G401.6 (cell line): ENCODE data around the gene YPEL1.

Experiments
- FAIRE-seq: peaks from 2 replicates; lab custom pipeline; 2012; peaks lifted over from hg19 to GRCh38; lab: Jason Lieb, UNC

The YPEL1 gene, protein sequence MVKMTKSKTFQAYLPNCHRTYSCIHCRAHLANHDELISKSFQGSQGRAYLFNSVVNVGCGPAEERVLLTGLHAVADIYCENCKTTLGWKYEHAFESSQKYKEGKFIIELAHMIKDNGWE

DNA sequence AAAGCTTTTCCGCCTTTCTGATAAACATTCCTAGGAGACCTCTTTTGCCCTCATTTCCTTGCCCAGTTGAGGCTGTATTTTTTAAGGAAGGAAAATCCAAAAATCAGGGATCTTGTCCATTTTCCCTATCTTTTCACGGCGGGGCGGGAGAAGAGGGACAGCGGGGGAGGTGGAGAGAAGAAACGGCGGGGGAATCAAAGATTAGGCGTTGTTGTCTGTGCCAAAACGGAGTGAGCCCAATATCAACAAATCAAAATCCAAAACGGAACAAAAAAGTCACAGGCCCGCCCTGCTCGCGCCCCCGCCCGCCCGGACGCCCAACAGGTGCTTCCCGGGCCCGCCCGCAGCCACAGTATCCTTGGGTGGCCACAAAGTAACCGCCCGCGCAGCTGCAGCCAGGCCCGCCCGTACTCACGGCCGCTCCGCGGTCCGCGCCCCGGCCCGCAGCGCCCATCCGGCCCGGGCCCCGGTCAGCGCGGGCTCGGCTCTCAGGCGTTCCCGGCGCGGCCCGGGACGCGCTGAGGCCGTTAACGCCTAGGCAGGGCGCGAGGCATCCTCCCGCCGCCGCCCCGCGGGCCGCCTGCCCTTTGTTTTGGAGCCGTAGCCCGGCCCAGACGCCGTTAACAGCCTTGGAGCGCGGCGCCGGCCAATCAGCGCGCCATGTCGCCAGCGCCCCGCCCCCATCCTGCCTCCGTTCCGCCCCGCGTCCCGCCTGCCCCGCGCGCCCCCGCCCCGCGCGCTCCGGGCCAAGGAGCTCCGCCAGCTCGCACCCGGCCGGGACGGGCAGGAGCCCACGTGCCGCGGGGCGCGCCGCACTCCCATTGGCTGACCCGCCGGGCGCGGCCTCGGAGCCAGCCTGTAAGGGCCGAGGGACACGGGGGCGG lies at the start of gene YPEL1:
Gene YPEL1, minus strand, starts transcription at position 595 of the 884 bp plus-strand sequence. CDS start 25,050 bp downstream, outside the sequence.
- FAIRE-seq, result no peak

DNA sequence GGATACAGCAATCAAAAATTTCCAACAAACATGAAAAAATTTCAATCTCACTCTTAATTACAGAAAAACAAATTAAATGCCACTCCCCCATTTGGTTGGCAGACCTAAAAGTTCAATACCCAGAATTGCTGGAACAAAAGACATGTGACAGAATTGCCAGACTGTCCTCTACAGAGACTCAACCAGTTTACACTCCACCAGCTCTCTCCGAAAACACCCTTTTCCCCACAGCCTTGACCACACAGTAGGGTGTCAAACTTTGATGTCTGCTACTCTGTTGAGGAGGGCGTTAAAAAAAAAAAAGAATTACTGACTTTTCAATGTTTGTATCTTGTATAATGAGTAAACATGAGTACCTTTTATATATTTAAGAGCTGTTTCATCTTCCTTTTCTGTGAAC lies 44.7 kb upstream of the YPEL1 start:
- FAIRE-seq, result no peak

DNA sequence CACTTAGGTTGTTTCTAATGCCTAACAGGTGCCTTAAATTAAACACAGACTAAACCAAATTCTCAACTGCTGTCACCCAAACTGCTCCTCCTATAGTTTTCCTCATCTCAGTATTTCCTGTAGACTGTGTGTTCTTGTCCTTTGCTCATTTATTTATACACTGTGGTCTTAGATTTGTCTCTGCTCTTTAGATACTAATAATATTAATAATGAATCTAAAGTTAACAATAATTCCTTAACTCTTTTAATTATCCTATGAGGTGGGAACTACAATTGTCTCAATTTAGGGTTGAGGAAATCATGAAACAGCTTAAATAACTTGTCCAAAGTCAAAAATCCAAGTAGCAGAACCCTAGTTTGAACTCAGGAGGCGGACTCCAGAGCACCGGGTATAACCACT lies 43.9 kb upstream of the YPEL1 start:
- FAIRE-seq, result no peak

DNA sequence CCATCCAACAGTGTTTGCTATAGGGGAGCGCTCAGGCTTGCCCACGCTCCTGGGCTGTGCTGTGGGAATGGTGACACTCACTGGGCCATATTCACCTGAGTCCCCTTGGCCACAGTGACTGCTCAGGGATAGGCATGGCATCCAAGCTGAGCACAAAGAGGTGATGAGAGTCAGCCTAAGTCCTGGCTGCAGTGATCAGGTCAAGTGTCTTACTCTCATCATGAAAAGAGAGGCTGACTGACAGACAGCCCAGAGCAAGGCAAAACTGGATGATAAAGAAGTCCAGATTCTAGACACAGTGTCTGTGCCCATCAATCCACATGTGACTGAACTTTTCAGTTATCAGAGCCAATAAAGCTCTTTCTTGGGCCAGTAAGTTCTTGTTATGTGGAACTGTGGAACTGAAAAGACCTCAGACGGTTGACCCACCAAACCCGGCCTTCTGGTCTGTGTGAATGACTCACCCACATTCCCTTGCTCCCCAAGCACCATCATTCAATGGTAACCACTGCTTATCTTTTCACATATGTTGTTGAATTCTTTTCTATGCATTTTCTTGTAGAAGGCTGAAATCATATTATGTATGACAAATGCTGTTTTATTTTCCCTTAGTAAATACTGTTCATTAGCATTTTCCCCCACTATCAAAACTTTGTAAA lies 43.2 kb upstream of the YPEL1 start:
- no peak for FAIRE-seq

DNA sequence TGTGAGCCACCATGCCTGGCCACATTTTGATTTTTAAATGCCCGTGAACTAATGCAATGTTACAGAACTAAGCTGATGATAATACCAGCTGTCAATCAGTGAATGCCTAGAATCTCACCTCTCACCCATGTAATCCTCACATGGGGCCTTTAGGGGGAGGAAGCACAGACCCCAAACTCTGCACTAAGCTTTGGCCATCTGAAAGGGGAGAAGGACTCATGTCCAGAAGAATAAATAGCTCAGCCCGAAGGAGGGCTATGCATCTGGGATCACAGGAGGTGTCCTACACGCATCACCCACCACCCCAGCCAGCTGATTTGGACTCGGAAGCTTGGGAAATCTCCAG lies 36.0 kb upstream of the YPEL1 start:
- no peak for FAIRE-seq

DNA sequence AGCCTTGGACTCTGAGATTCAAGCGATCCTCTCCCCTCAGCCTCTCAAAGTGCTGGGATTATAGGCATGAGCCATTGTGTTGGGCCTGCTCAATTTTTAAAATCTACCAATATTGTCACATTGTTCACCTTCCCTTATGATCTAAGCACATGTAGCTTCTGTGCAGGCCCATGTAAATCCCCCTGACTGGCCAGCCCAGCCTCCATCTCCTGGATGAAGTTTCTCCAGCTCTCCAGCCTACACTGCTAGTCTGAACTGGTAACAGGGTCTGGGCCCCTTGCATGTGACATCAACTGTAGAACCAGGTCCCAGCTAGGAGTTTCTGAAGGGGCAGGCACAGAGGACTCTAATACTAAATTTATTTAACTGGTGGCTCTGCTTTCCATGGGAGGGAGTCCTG lies 32.8 kb upstream of the YPEL1 start:
- FAIRE-seq, result no peak

DNA sequence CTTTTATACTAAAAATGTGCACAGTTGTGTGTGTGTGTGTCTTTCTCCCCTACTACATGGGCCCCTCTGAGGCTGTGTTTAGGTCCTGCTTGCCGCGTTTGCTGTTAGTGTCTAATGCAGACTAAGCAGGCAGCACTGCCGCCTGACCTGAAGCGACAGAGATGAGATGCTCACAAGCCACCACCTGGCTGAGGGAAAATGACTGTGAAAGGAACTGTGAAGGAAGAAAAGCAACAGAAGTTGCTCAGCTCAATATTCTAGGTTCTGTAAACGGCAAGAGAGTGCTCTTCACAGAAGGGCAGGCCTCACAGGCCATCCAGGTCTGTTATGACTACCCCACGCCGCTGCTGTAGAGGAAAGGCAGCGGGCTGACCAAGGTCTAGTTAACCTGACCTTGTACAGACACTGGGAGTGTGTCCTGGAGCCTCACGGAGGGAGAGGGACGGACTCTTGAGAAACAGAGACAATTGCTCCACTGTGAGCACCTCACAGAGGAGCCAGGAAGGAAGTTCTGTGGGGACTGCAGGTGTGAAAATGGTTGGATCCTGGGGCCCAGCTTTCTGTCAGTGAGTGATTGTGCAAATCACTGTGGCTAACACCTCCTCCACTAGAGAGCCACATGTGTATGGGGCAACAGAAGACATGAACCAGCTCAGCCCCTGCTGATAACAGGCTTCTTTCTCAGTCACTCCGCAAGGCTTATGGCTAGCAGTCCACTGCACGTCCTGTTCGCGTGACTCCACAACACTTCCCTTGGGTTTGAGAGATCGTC lies 31.3 kb upstream of the YPEL1 start:
- FAIRE-seq, result no peak

DNA sequence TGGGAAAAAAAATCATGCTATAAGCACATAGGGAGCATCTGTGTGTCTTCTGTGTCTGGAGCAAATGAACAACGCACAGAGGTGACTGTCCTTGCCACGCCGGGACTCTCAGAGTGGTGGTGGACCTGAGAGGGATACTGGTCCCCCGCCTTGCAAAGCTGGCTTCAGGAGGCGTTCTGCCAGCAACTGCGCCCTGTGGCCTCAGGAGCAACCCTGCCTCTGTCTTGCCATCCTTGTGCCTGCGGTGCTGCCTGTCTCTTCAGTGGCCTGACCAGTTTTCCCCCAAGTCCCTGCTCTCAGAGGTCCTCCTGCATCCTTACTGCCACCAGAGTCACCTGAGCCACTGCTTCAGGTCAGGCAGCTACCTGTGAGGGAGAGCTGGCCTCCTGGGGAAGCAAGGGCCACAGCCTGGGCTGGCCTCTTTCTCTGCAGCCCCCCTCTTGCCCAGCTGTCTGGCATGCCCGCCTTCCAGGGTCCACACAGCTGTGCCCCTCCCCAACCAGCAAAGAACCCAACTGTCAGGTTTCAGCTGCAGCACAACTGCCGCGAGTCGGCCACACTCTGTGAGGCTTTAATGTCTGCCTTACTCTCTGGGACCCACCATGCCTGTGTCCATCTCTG lies 30.4 kb upstream of the YPEL1 start:
- FAIRE-seq, result no peak

DNA sequence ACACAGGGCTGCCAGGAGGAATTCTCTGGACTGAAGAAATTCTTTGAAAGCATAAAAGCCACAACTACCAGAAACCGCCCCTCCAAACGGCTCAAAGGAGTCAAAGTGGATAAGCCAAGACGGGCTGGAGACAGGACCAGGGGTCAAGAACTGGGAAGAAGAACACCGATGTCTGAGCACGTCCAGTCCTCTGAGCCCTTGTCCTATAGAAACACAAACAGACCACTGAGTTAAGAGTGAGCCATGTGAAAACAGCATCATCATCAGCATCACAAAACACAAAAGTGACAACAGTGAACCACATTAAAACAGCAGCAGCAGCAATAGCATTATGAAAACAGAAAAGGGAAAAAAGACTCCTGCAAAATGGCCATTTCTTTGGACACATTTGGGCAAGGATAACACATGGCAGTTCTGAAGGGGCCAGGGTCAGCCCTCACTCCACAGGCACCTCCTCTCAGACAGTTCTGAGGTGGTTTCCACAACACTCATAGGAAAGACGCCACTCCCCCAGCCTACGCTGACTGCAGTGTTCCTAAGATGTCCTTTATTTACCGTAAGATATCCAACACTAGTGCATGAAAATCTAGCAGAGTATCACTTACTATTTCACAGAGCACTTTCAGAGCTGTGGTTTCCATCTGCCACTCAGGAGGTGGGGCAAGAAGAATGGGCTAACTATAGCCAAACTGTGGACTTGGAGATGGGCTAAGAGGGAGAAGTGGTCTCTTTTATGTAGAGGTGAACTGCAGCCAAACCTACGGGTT lies 28.6 kb upstream of the YPEL1 start:
- no peak for FAIRE-seq

DNA sequence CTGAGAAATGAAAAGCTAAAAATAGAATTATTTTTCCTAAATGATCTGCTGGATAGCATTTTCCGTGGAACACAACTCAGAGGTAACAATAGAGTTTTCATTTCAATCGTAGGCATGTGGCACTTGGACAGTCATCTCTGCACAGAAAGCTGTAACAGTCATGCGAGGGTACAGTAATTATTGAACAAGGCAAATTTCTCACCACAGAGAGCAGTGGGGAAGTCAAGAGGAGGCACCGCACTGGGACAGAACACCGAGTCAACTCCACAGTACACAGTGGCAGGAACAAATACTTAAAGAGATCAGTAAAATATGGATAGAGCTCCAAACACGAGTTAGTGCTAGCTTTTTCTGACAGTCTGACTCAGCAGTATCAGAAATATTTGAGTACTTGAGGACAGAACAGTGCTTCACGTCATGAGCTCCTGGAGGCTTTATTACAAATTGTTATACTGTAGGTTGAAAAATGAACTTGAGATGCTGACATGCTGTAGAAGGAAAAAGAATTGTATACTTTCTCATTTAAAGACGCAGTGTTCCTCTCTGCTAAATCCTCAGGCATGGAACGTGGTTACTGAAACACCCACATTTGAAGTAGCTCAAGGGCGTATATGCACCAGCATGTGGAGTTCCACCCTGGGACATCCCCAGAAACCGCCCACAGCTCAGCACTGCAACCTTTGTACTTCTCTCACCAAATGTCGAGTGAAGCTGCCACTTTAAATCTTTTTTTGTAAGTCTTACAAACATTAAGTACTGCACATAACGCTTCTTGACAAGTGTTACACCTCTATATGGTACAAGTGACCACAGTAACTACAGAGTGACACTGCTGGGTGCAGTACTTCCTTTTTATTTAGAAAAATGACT lies 27.4 kb upstream of the YPEL1 start:
- FAIRE-seq, result no peak

DNA sequence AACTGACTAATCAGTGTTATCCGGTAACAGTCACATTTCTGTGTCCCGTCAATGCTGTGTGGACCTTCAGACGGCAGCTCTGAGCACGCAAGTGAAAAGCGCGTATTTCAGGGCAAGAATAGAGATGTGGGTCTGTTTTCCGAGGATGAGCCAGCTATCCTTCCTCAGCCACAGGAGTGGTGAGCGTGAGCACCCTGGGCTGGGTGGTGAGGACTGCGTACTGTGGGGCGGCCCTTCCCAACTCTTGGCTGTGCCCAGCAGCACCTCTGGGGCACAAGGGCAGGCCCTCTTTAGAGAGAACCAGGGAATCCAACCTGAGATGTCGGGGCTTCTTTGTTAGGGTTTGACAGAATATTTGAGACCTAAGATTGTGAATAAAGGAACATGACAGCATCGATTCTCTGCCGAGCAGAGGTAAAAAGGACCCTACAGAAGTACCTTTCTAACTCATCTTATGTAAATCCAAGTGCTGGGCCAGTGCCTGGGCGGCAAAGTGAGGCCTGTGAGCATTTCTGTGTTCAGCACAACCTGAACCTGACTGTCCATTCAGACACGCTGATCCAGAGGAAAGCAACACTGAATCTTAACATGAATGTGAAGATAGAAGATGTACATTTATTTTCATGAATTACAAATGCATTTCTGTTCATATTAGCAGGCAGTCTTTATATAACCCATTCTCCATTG lies 26.5 kb upstream of the YPEL1 start:
- no peak for FAIRE-seq

DNA sequence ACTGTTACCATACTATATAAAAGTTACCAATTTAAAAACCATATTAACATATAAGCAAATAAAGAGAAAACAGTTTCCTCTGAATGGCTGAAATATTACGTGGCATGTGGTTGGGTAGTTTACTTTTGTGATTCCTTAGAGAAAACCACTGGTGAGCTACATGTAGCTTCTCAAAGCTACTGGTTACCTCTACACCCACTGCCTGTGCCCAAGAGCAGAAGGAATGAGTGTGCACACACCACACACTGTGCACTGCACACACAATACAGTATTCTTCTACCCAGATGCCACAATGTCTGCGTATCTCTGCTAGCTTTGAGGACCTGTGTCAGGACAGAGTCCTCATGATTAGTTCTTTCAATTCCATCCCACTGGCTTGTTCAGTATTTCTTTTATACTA lies 25.5 kb upstream of the YPEL1 start:
- no peak for FAIRE-seq

DNA sequence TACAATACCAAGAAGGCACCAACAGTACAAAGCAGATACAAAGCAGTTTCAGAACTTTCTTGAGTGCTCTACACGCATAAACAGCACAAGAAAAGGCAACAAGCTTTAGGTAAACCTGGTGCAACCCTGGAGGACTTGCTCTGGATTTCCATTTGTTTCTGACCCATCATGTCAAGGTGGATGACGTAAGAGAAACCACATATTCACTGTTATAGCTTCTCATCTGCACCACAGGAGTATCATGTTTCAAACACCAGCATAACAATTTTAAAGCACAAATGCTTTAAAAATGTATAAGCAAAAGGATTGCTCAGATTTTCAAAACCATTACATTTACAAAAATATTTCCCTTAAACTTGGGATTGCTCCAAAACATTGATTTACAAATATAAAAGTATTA lies 25.0 kb upstream of the YPEL1 start:
- no peak for FAIRE-seq

DNA sequence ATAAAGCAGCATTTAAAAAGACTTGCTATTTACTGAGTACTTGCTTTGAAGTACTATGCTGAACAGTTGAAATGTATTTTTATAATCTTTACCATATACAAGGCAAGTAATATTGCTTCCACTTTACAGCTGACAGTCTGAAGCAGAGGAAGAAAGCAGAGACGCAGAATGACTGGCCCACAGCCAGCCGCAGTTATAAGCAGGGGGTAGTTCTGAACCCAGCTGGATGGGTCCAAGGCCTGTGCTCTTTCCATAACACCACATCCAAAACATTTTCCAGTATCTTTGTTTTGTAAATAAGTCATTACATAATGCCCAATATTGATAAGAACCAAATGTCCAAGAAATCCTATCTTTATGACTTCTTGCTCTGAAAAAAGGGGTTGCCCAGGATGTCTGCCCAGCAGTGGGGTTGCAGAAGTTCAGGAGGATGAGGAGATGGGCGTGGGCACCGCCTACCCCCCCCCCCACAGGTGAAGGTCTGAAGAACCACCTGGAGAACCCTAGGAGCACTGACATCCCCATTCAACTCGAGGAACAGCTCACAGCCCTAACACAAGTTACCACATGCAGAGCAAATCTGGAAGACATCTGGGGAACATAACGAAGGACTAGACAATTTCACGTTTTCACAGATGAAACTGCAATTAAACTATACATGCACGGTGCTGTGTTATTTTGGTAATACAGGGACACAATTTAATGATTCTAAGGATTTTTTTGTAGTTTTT lies 24.2 kb upstream of the YPEL1 start:
- no peak for FAIRE-seq

DNA sequence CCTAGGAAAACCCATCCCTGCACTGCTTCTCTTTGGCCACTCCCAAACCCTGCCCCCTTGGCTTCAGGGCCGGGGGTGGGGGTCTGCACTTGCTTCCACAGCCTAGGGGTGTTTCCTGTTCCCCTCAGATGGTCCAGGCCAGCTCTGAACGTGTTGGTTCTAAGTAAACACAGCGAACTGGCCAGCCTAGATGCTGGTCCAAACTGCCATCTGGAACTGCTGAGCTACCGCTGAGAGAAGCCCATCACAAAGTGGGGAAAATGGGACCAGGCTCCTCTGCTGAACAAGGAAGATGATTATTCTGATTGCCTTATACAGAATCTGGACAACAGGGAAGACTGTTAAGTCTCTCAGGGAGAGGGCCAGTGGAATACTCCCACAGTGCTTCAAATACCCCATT lies 23.5 kb upstream of the YPEL1 start:
- no peak for FAIRE-seq

DNA sequence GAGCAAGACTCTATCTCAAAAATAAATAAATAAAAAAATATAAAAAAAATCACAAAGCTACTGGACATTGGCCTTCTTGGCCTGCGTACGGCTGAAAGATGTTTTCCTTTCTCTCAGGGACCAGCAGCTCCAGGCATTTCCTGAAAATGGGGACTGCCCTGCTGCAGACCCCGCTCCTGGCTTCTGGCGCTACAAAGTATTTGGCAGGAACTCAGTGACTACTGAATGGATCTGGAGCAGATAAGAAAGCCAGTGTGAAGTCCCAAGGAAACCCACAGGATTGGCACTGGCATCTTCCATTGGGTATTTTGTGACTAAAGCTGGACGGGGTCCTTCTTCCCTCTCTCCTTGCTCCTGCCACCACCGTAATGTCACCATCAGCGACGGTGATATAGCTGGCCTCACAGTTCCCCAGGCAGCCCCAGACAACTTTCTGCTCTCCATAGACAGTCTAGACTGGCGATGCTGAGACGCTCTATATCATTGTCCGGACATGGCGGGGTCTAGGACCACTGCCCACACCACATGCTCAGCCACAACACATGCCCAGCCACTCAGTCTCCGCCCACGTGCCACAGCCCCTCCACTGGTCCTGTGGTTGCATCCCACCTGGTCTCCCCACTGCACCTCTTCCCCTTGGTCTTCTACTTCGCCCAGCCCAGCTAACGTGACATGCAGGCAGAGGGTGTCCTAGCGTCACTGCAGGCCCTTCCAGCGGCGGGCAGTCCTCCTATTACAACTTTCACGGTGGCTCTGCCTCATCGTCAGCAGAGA lies 22.7 kb upstream of the YPEL1 start:
- no peak for FAIRE-seq

DNA sequence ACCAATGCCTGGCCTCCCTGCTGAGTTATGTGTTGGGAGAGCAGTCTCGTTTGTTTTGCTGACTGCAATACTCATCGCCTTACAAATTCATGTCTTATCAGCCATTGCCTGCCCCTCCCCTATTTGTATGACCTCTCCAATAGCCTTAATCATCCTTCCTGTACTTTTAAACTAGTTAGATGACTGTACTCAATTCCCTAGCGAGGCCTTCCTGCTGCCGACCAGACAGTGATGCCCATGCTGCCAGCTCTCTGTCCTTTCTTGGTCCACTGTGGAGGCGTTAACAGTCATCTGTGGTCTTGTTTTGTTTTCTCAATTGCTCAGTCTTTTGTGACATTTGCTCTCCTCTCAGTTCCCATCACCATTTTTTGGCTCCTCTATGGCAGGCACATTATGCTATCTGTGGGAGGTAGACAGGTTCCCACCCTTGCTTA lies 20.3 kb upstream of the YPEL1 start:
- no peak for FAIRE-seq

DNA sequence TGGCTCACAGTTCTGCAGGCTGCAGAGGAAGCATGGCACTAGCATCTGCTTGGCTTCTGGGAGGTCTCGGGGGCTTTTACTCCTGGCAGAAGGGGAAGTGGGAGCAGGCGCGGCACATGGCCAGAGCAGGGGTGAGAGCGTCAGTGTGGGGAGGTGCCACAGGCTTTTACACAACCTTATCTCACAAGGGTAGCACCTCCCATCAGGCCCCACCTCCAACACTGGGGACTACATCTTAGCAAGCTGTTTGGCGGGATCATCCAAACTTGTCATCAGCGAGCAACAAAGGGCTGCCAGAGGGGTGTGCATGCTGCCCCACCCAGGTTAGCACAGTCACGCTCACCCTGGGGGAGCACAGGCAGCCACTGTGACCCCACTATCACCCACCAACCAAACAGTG lies 18.9 kb upstream of the YPEL1 start:
- FAIRE-seq, result no peak
